Endothelial cell (in vitro differentiated cells): ENCODE data around the gene PLK4. TPM values are rescaled to one million over a fixed set of nuclear protein-coding genes. Genes with fewer than 3 reads are reported as not detected.
A peak's percentile ranks its signal among the peaks of the same experiment; 100 is the strongest.

Experiments
- DNase-seq: peaks from one replicate; pipeline ENCODE4 v3.0.0; 2021; ENCODE audit warnings: low spot score
- H3K27ac Mint-ChIP-seq: one replicate; pipeline ENCODE4 v1.8.0; 2021; ENCODE audit warnings: mixed read lengths, inconsistent platforms; ENCODE audit not compliant: unreplicated experiment
- H3K27me3 Mint-ChIP-seq: one replicate; pipeline ENCODE4 v1.8.0; 2021; ENCODE audit warnings: mild to moderate bottlenecking, moderate library complexity, mixed read lengths, inconsistent platforms; ENCODE audit not compliant: unreplicated experiment
- H3K36me3 Mint-ChIP-seq: one replicate; pipeline ENCODE4 v1.8.0; 2021; ENCODE audit warnings: mild to moderate bottlenecking, low read depth, mixed read lengths, inconsistent platforms; ENCODE audit not compliant: unreplicated experiment
- H3K4me1 Mint-ChIP-seq: one replicate; pipeline ENCODE4 v1.8.0; 2021; ENCODE audit warnings: mild to moderate bottlenecking, mixed read lengths, inconsistent platforms; ENCODE audit not compliant: unreplicated experiment
- H3K4me3 Mint-ChIP-seq: one replicate; pipeline ENCODE4 v1.8.0; 2021; ENCODE audit warnings: mild to moderate bottlenecking, mixed read lengths, inconsistent platforms; ENCODE audit not compliant: unreplicated experiment
- H3K9me3 Mint-ChIP-seq: one replicate; pipeline ENCODE4 v1.8.0; 2021; ENCODE audit warnings: mixed read lengths, inconsistent platforms; ENCODE audit not compliant: unreplicated experiment
- CTCF ChIP-seq: fragments of 200-600 bp; sonication (generic); IDR thresholded peaks from one replicate; pipeline ENCODE4 v1.5.0; 2021; ENCODE audit warnings: antibody characterized with exemption; ENCODE audit not compliant: unreplicated experiment
- total RNA-seq: library from RNA; stranded (reverse); fragmentation: NEBNext Ultra II Directional; extraction: Animal tissue kit (Norgen Biotek cat#: 25700); gene quantifications from one replicate; pipeline ENCODE4 v1.2.1, GENCODE V29; 2021; ENCODE audit not compliant: unreplicated experiment

The PLK4 gene
- total RNA-seq, 1 donor from 2014 or later = 12.6 TPM

- peaks cover 21% of the 10 kb centered on the region for H3K36me3 Mint-ChIP-seq
- DNase-seq = no peak
- no peak overlapping the region for H3K27ac Mint-ChIP-seq
- peaks cover 5% of the 10 kb centered on the region for H3K9me3 Mint-ChIP-seq
- TF ChIP-seq CTCF = no peak
- no peak overlapping the region for H3K4me3 Mint-ChIP-seq
- H3K4me1 Mint-ChIP-seq = peaks cover 2% of the 10 kb centered on the region
- H3K27me3 Mint-ChIP-seq = peaks cover 7% of the 10 kb centered on the region
Observed at GRCh38 chr4:127856813-127857447, 23.8 kb upstream of the PLK4 start.

- H3K27ac Mint-ChIP-seq = no peak overlapping the region
- peaks cover 2% of the 10 kb centered on the region for H3K4me1 Mint-ChIP-seq
- peaks cover 6% of the 10 kb centered on the region for H3K27me3 Mint-ChIP-seq
- H3K9me3 Mint-ChIP-seq = peaks cover 5% of the 10 kb centered on the region
- no peak for DNase-seq
- peaks cover 21% of the 10 kb centered on the region for H3K36me3 Mint-ChIP-seq
- TF ChIP-seq CTCF = no peak
- H3K4me3 Mint-ChIP-seq = no peak overlapping the region
Observed at GRCh38 chr4:127857641-127858040, 23.1 kb upstream of the PLK4 start.

GRCh38 chr4:127868196-127868595 lies 12.5 kb upstream of the PLK4 start:
- no peaks in the 10 kb centered on the region for H3K36me3 Mint-ChIP-seq
- no peak overlapping the region for H3K27ac Mint-ChIP-seq
- TF ChIP-seq CTCF = no peak
- H3K27me3 Mint-ChIP-seq = no peaks in the 10 kb centered on the region
- no peak overlapping the region for H3K4me3 Mint-ChIP-seq
- H3K4me1 Mint-ChIP-seq = peaks cover 13% of the 10 kb centered on the region
- no peaks in the 10 kb centered on the region for H3K9me3 Mint-ChIP-seq
- DNase-seq = no peak

- Mint-ChIP-seq H3K9me3 (no peaks in the 10 kb centered on the region), H3K27ac (peak overlapping the region; percentile 77), H3K36me3 (no peaks in the 10 kb centered on the region), H3K4me3 (peak overlapping the region; percentile 17), H3K27me3 (no peaks in the 10 kb centered on the region), H3K4me1 (peaks cover 13% of the 10 kb centered on the region)
- no peak for TF ChIP-seq CTCF
- DNase-seq = no peak
Observed at GRCh38 chr4:127870281-127870680, 10.4 kb upstream of the PLK4 start.

- H3K27me3 Mint-ChIP-seq = no peaks in the 10 kb centered on the region
- TF ChIP-seq CTCF = no peak
- peaks cover 13% of the 10 kb centered on the region for H3K4me1 Mint-ChIP-seq
- no peak for DNase-seq
- H3K27ac Mint-ChIP-seq = peak overlapping the region; percentile 77
- H3K36me3 Mint-ChIP-seq = no peaks in the 10 kb centered on the region
- peak overlapping the region; percentile 17 for H3K4me3 Mint-ChIP-seq
- H3K9me3 Mint-ChIP-seq = no peaks in the 10 kb centered on the region
Observed at GRCh38 chr4:127870688-127871087, 10.0 kb upstream of the PLK4 start.
